NT2/D1 (cell line): Measurements from ENCODE around the gene PRKAG2.

Experiments
- SUZ12 ChIP-seq: IDR thresholded peaks from 2 replicates; pipeline ENCODE4 v1.6.1; 2011; ENCODE audit not compliant: insufficient read length, insufficient read depth; ENCODE audit errors: extremely low read depth
- YY1 ChIP-seq: IDR thresholded peaks from 2 replicates; pipeline ENCODE4 v1.6.1; 2011; ENCODE audit not compliant: insufficient read length, insufficient read depth
- ZNF274 ChIP-seq: IDR thresholded peaks from 2 replicates; pipeline ENCODE4 v1.6.1; 2011; ENCODE audit warnings: mild to moderate bottlenecking, low read depth, low read length

DNA sequence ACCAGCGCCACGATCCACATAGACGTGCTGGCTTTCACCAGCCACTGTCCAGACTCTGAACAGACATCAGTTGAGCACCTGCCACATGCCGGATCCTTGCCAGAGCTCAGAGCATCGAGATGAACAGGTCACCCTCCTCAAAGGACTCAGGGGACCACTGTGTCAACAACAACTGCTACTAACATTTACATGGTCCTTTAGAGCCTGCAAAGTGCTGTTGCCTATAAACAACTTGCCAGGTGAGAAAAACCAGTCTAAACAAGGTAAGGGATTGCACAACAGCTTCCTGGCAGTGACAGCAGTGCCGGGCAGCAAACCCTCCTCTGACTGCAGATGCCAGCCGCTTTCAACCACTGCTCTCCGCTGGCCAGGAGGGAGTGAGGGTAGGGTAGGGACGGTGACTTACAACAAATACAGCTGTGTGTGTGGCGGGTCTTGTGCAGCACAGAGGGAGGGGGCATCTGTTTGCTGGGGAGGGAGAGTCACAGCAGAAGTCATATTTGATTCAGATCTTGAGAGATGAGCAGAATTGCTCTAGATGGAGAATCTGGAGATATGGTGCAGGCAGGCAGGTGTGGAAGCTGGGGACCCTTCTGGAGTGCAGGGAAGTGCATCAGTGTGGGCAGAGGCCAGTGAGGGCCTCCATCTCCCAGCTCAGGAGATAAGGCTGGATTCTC lies 324.4 kb downstream of the PRKAG2 start:
- TF ChIP-seq YY1: no peak
- no peak for TF ChIP-seq ZNF274
- no peak for TF ChIP-seq SUZ12
